ENCODE results near the gene SYT14.

Gene SYT14

GRCh38 chr1:210207597-210208450, 269.8 kb downstream of the SYT14 start:
- H3K27me3 Mint-ChIP-seq, result peaks cover 15% of the 10 kb centered on the region

DNA sequence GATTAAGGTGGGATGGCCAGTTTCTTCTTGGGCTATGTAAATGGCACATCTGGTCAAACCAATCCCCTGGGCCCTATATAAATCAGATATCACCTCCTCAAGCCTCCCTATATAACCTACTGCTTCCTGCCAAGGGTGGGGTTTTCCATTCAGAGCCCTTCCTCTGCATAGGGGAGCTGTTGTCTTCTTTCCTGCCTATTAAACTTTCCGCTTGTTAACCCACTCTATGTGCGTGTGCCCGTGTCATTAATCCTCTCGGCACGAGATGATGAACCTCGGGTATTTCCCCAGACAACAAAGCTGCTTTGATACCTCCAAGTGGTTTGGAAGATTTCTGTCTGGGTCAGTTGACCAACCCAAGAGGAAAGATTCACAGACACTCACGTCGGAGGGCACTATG, 275.3 kb downstream of the SYT14 start:
- Mint-ChIP-seq H3K9me3 (ENCODE audit: low read depth) (no peaks in the 10 kb centered on the region), H3K27ac (no peak overlapping the region), H3K4me1 (ENCODE audit: low read depth) (no peaks in the 10 kb centered on the region), H3K4me3 (no peak overlapping the region), H3K27me3 (peaks cover 15% of the 10 kb centered on the region), H3K36me3 (no peaks in the 10 kb centered on the region)

More at GRCh38 chr1:210207597-210208450, 269.8 kb downstream of the SYT14 start:
- H3K4me1 Mint-ChIP-seq (ENCODE audit: low read depth), result no peaks in the 10 kb centered on the region
- H3K36me3 Mint-ChIP-seq, result no peaks in the 10 kb centered on the region
- no peaks in the 10 kb centered on the region for H3K9me3 Mint-ChIP-seq (ENCODE audit: low read depth)
- H3K27ac Mint-ChIP-seq, result no peak overlapping the region
- H3K4me3 Mint-ChIP-seq, result no peak overlapping the region

- no peak overlapping the region for H3K27ac Mint-ChIP-seq
- H3K36me3 Mint-ChIP-seq, result no peaks in the 10 kb centered on the region
- no peak overlapping the region for H3K4me3 Mint-ChIP-seq
- H3K4me1 Mint-ChIP-seq (ENCODE audit: low read depth), result no peaks in the 10 kb centered on the region
- H3K27me3 Mint-ChIP-seq, result peaks cover 17% of the 10 kb centered on the region
- H3K9me3 Mint-ChIP-seq (ENCODE audit: low read depth), result no peaks in the 10 kb centered on the region
Measured at GRCh38 chr1:210214573-210215409, 276.8 kb downstream of the SYT14 start.

- Mint-ChIP-seq H3K4me3 (no peak overlapping the region), H3K9me3 (ENCODE audit: low read depth) (no peaks in the 10 kb centered on the region), H3K36me3 (no peaks in the 10 kb centered on the region), H3K4me1 (ENCODE audit: low read depth) (no peaks in the 10 kb centered on the region), H3K27ac (no peak overlapping the region), H3K27me3 (peaks cover 17% of the 10 kb centered on the region)
Measured at GRCh38 chr1:210217482-210217881, 279.5 kb downstream of the SYT14 start.

DNA sequence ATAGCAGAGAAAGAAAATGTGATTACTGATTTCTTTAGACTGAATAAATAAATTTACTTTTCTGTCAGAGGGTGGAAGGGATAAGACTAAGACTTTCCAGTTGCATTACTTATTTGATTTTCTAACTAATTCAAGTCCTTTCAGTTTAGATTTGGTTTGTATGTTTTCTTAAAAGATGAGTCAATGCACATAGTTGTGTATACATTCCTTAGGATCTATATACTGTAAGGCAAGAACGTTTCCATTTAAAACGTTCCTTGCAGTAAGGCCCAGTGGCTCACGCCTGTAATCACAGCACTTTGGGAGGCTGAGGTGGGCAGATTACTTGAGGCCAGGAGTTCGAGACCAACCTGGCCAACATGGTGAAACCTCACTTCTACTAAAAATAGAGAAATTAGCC, 280.0 kb downstream of the SYT14 start:
- H3K4me3 Mint-ChIP-seq, result no peak overlapping the region
- H3K27ac Mint-ChIP-seq, result no peak overlapping the region
- H3K9me3 Mint-ChIP-seq (ENCODE audit: low read depth), result no peaks in the 10 kb centered on the region
- no peaks in the 10 kb centered on the region for H3K4me1 Mint-ChIP-seq (ENCODE audit: low read depth)
- peaks cover 21% of the 10 kb centered on the region for H3K27me3 Mint-ChIP-seq
- H3K36me3 Mint-ChIP-seq, result no peaks in the 10 kb centered on the region
